Activated T-helper 17 cell treated with anti-CD3 and anti-CD28 coated beads, Interleukin-2, amount 50 U/mL, for 72 hours (primary cell): ENCODE data around the gene NBDY. TPM values are rescaled to one million over a fixed set of nuclear protein-coding genes. Genes with fewer than 3 reads are reported as not detected.
"Not testable (repeated sequence)": the region's sequence is repeated elsewhere in the genome, so short reads cannot be mapped to it uniquely, and the experiment has no call there.

Experiments used
- ATAC-seq: fragments of 150-1000 bp; cut with Tn5 transposase; replicated peaks from 2 replicates; pipeline ENCODE4 v1.10.0; 2021; ENCODE audit warnings: mild to moderate bottlenecking, moderate library complexity
- H3K27ac Mint-ChIP-seq: one replicate; pipeline ENCODE4 v1.8.0; 2022; ENCODE audit warnings: mixed read lengths
- H3K27me3 Mint-ChIP-seq: one replicate; pipeline ENCODE4 v1.8.0; 2022; ENCODE audit warnings: mixed read lengths
- H3K36me3 Mint-ChIP-seq: one replicate; pipeline ENCODE4 v1.8.0; 2022; ENCODE audit warnings: low read depth, mild to moderate bottlenecking, mixed read lengths
- H3K4me1 Mint-ChIP-seq: one replicate; pipeline ENCODE4 v1.8.0; 2022; ENCODE audit warnings: mixed read lengths
- H3K4me3 Mint-ChIP-seq: one replicate; pipeline ENCODE4 v1.8.0; 2022; ENCODE audit warnings: mild to moderate bottlenecking, mixed read lengths
- H3K9me3 Mint-ChIP-seq: one replicate; pipeline ENCODE4 v1.8.0; 2022; ENCODE audit warnings: mixed read lengths
- total RNA-seq, 2 donors: library from RNA; stranded (reverse); gene quantifications; one replicate each; pipeline ENCODE4 v1.2.3, GENCODE V29; 2022

NBDY gene
- total RNA-seq, 2 donors from 2014 or later: 33.6 to 46.0 TPM

GRCh38 chrX:56760410-56761124, 31.5 kb downstream of the NBDY start:
- not testable (repeated sequence) for H3K9me3 Mint-ChIP-seq, H3K36me3 Mint-ChIP-seq, H3K27me3 Mint-ChIP-seq, ATAC-seq, H3K4me3 Mint-ChIP-seq
- Mint-ChIP-seq H3K27ac (peak overlapping the region; percentile 94), H3K4me1 (peaks cover 27% of the 10 kb centered on the region)

GRCh38 chrX:56761167-56761566, 32.1 kb downstream of the NBDY start:
- Mint-ChIP-seq H3K27ac (peak overlapping the region; percentile 94), H3K4me3 (peak overlapping the region; percentile 88), H3K4me1 (peaks cover 33% of the 10 kb centered on the region), H3K36me3 (peaks cover 14% of the 10 kb centered on the region), H3K9me3 (no peaks in the 10 kb centered on the region), H3K27me3 (no peaks in the 10 kb centered on the region)
- ATAC-seq: no peak

GRCh38 chrX:56762220-56762619, 33.2 kb downstream of the NBDY start:
- peaks cover 19% of the 10 kb centered on the region for H3K36me3 Mint-ChIP-seq
- H3K9me3 Mint-ChIP-seq: no peaks in the 10 kb centered on the region
- ATAC-seq: peak; percentile 67
- peaks cover 37% of the 10 kb centered on the region for H3K4me1 Mint-ChIP-seq
- H3K4me3 Mint-ChIP-seq: peak overlapping the region; percentile 88
- no peaks in the 10 kb centered on the region for H3K27me3 Mint-ChIP-seq
- peak overlapping the region; percentile 94 for H3K27ac Mint-ChIP-seq

GRCh38 chrX:56762707-56763555, 33.9 kb downstream of the NBDY start:
- Mint-ChIP-seq H3K9me3 (no peaks in the 10 kb centered on the region), H3K4me3 (peak overlapping the region; percentile 88), H3K27ac (peak overlapping the region; percentile 94), H3K27me3 (no peaks in the 10 kb centered on the region), H3K36me3 (peaks cover 19% of the 10 kb centered on the region), H3K4me1 (peaks cover 37% of the 10 kb centered on the region)
- peak; percentile 8 for ATAC-seq

- Mint-ChIP-seq H3K4me3 (peak overlapping the region; percentile 88), H3K36me3 (peaks cover 19% of the 10 kb centered on the region), H3K27ac (peak overlapping the region; percentile 93), H3K9me3 (no peaks in the 10 kb centered on the region), H3K27me3 (no peaks in the 10 kb centered on the region), H3K4me1 (peaks cover 37% of the 10 kb centered on the region)
- ATAC-seq: peak; percentile 35
These were observed 34.6 kb downstream of the NBDY start for GRCh38 chrX:56763556-56764152.

GRCh38 chrX:56764153-56764974, 35.3 kb downstream of the NBDY start:
- peak overlapping the region; percentile 93 for H3K27ac Mint-ChIP-seq
- no peaks in the 10 kb centered on the region for H3K9me3 Mint-ChIP-seq
- peak; percentile 73 for ATAC-seq
- peaks cover 37% of the 10 kb centered on the region for H3K4me1 Mint-ChIP-seq
- H3K27me3 Mint-ChIP-seq: no peaks in the 10 kb centered on the region
- H3K36me3 Mint-ChIP-seq: peaks cover 19% of the 10 kb centered on the region
- peak overlapping the region; percentile 88 for H3K4me3 Mint-ChIP-seq

GRCh38 chrX:56764975-56765791, 36.1 kb downstream of the NBDY start:
- Mint-ChIP-seq H3K36me3 (peaks cover 19% of the 10 kb centered on the region), H3K27ac (peak overlapping the region; percentile 93), H3K4me1 (peaks cover 37% of the 10 kb centered on the region), H3K27me3 (no peaks in the 10 kb centered on the region), H3K9me3 (no peaks in the 10 kb centered on the region), H3K4me3 (peak overlapping the region; percentile 88)
- ATAC-seq: no peak

GRCh38 chrX:56765811-56766553, 36.9 kb downstream of the NBDY start:
- peak overlapping the region; percentile 88 for H3K4me3 Mint-ChIP-seq
- no peak for ATAC-seq
- peaks cover 37% of the 10 kb centered on the region for H3K4me1 Mint-ChIP-seq
- H3K9me3 Mint-ChIP-seq: no peaks in the 10 kb centered on the region
- peaks cover 19% of the 10 kb centered on the region for H3K36me3 Mint-ChIP-seq
- H3K27me3 Mint-ChIP-seq: no peaks in the 10 kb centered on the region
- peak overlapping the region; percentile 93 for H3K27ac Mint-ChIP-seq

- peak overlapping the region; percentile 88 for H3K4me3 Mint-ChIP-seq
- no peak for ATAC-seq
- H3K27me3 Mint-ChIP-seq: no peaks in the 10 kb centered on the region
These were observed 37.7 kb downstream of the NBDY start for GRCh38 chrX:56766554-56767347.

GRCh38 chrX:56767348-56768119, 38.5 kb downstream of the NBDY start:
- not testable (repeated sequence) for H3K27ac Mint-ChIP-seq, H3K27me3 Mint-ChIP-seq, ATAC-seq, H3K9me3 Mint-ChIP-seq, H3K4me3 Mint-ChIP-seq
- Mint-ChIP-seq H3K36me3 (peaks cover 19% of the 10 kb centered on the region), H3K4me1 (peaks cover 22% of the 10 kb centered on the region)

More at GRCh38 chrX:56766554-56767347, 37.7 kb downstream of the NBDY start:
- Mint-ChIP-seq H3K36me3 (peaks cover 19% of the 10 kb centered on the region), H3K27ac (peak overlapping the region; percentile 93), H3K4me1 (peaks cover 30% of the 10 kb centered on the region), H3K9me3 (no peaks in the 10 kb centered on the region)

GRCh38 chrX:56768120-56768660, 39.1 kb downstream of the NBDY start:
- H3K4me1 Mint-ChIP-seq: peaks cover 17% of the 10 kb centered on the region
- not testable (repeated sequence) for ATAC-seq, H3K4me3 Mint-ChIP-seq, H3K27ac Mint-ChIP-seq, H3K9me3 Mint-ChIP-seq, H3K27me3 Mint-ChIP-seq
- H3K36me3 Mint-ChIP-seq: peaks cover 19% of the 10 kb centered on the region
